ENCODE measurements around the gene PIAS1. TPM values are rescaled to one million over a fixed set of nuclear protein-coding genes. Genes with fewer than 3 reads are reported as not detected.

Gene PIAS1
- total RNA-seq, 1 donor from 2014 or later, result 12.0 TPM

GRCh38 chr15:68047826-68048225 is 6.3 kb upstream of the PIAS1 start:
- peak; percentile 35 for DNase-seq (ENCODE audit: low read depth)
- H3K4me3 ChIP-seq (ENCODE audit: low read depth, low read length), result no peak overlapping the region
- TF ChIP-seq, protein P1, sequence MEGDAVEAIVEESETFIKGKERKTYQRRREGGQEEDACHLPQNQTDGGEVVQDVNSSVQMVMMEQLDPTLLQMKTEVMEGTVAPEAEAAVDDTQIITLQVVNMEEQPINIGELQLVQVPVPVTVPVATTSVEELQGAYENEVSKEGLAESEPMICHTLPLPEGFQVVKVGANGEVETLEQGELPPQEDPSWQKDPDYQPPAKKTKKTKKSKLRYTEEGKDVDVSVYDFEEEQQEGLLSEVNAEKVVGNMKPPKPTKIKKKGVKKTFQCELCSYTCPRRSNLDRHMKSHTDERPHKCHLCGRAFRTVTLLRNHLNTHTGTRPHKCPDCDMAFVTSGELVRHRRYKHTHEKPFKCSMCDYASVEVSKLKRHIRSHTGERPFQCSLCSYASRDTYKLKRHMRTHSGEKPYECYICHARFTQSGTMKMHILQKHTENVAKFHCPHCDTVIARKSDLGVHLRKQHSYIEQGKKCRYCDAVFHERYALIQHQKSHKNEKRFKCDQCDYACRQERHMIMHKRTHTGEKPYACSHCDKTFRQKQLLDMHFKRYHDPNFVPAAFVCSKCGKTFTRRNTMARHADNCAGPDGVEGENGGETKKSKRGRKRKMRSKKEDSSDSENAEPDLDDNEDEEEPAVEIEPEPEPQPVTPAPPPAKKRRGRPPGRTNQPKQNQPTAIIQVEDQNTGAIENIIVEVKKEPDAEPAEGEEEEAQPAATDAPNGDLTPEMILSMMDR (conservative IDR thresholded peaks at IDR 0.05; ENCODE audit: low read depth, low read length), result no peak

DNA sequence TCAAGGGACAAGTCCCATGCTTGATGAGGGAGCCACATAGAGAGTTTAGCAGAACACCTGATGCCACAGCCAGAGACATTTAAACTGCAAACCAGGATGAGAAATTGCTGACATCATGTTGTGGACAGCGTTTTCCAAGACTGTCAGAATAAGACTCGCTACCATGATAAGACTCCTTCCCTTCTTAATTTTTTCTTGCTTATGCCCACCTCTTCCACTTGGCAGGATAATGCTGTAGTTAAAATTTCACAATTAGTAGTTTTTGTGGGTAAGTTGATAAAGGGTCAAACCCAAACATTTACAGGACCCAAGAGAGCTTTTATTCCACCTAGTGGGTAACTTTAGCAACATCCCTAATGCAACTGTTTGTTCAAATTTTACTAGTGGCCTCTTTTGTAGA is 3.0 kb upstream of the PIAS1 start:
- no peak overlapping the region for H3K4me3 ChIP-seq (ENCODE audit: low read depth, low read length)
- TF ChIP-seq, protein P1 (conservative IDR thresholded peaks at IDR 0.05; ENCODE audit: low read depth, low read length), result peak; percentile 20
- no peak for DNase-seq (ENCODE audit: low read depth)

GRCh38 chr15:68051907-68052306 is 2.2 kb upstream of the PIAS1 start:
- H3K4me3 ChIP-seq (ENCODE audit: low read depth, low read length), result no peak overlapping the region
- DNase-seq (ENCODE audit: low read depth), result no peak
- TF ChIP-seq, protein P1 (conservative IDR thresholded peaks at IDR 0.05; ENCODE audit: low read depth, low read length), result no peak

DNA sequence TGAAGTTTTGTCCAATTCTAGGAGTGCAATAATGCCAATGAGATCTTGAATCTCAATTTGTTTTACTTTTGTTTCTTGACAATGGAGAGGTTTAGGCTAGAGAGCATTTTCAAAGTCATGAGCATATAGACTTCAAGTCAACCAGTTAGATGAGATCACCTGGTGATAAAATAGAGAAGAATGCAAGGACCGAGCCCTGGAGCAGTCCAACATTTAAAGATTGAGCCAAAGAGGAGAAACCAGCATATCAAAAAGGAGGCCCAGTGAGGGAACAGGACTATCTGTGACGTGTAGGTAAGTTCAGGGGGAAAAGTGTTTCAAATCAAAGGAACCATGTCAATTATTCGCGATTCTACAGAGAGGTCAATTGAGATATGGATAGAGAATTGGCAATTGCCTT is 1.7 kb upstream of the PIAS1 start:
- DNase-seq (ENCODE audit: low read depth), result no peak
- TF ChIP-seq, protein P1 (conservative IDR thresholded peaks at IDR 0.05; ENCODE audit: low read depth, low read length), result no peak
- no peak overlapping the region for H3K4me3 ChIP-seq (ENCODE audit: low read depth, low read length)

DNA sequence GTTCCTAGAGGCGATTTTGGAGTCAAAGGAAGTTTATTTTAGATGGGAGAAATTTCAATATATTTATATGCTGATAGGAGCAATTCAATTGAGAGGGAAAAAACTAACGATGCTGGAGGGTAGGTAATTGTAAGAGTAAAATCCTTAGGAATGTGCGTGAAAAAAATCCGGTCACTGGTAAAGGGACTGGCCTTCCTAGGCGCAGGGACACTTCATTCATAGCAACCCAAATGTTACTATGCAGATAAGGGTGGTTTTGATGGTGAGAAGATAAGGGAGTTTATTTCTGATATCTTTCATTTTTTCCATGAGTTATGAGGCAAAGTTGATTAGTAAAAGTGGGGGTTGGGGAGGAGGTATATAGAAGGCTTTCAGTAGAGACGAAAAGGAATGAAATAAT is 1.1 kb upstream of the PIAS1 start:
- TF ChIP-seq, protein P1 (conservative IDR thresholded peaks at IDR 0.05; ENCODE audit: low read depth, low read length), result no peak
- DNase-seq (ENCODE audit: low read depth), result no peak
- H3K4me3 ChIP-seq (ENCODE audit: low read depth, low read length), result no peak overlapping the region

DNA sequence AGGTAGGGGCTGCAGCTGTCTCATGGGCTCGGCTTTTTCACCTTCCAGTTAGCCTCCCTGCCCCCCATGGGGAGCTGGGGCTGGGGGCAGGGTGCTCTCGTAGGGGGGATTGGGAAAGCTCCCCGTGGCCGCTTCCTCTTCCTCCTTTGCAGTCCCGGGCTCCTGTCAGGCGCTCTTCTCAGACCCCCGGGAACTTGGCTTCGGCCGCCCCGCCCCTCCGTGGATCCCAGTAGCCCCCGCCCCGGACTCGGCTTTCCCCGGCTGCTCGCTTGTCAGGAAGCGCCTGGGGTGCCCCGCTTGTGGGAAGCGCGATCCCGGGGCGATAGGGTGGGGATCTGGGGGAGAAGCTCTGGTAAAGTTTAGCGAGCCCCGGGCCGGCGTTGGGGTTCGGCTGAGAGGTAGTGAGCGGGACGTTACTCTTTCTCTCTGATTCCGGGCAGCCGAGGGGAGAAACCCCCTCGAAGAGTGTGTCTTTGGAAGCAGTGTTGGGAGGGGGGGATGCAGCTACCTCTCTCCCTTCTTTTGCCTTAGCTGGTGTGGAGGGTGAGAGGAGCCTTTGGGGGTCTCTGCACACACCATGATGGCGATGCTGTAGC is 611 bp downstream of the PIAS1 start:
- H3K4me3 ChIP-seq (ENCODE audit: low read depth, low read length), result peak overlapping the region; percentile 80
- DNase-seq (ENCODE audit: low read depth), result no peak
- TF ChIP-seq, protein P1 (conservative IDR thresholded peaks at IDR 0.05; ENCODE audit: low read depth, low read length), result no peak

DNA sequence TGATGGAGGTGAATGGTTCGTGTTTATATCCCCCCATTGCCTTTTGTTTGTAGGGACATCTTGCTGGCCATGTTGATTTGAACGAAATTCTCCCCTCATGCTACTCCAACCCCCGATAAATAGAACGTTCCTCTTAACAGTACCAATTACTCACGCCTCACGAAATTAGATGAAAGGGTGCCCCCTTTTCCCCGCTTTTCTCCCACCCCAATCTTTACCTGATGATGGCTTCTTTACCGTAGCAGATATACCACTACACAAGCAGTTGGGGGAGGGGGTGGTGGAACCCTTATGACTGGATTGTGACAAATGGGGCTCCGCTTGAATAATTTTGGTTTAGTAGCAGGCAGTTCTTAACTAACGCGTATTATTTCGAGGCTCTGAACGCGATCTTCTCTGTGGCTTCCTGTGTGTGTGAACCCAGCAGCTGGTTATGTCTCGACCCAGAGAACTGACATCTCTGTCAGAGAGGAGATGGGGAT is 1.1 kb downstream of the PIAS1 start:
- TF ChIP-seq, protein P1 (conservative IDR thresholded peaks at IDR 0.05; ENCODE audit: low read depth, low read length), result no peak
- H3K4me3 ChIP-seq (ENCODE audit: low read depth, low read length), result peak overlapping the region; percentile 80
- DNase-seq (ENCODE audit: low read depth), result peak; percentile 39
